H1 (cell line): Measurements from ENCODE around the gene TFG. TPM values are rescaled to one million over a fixed set of nuclear protein-coding genes. Genes with fewer than 3 reads are reported as not detected.

Source experiments
- BACH1 ChIP-seq: IDR thresholded peaks from 2 replicates; pipeline ENCODE4 v1.6.1; 2012; ENCODE audit warnings: low read length, improper control_type of control experiment
- JUND ChIP-seq: IDR thresholded peaks from 2 replicates; pipeline ENCODE4 v1.6.1; 2011; ENCODE audit warnings: mild to moderate bottlenecking, improper control_type of control experiment, low read length
- KDM1A ChIP-seq: fragments of 200-600, 300-600 bp; sonication (generic); IDR thresholded peaks from 2 replicates; pipeline ENCODE4 v1.7.1; 2016; ENCODE audit warnings: mild to moderate bottlenecking, low read length, borderline replicate concordance
- NANOG ChIP-seq: IDR thresholded peaks from 2 replicates; pipeline ENCODE4 v1.6.1; 2011; ENCODE audit warnings: low read length, low read depth, mild to moderate bottlenecking, inconsistent platforms; ENCODE audit not compliant: insufficient read depth, poor library complexity, severe bottlenecking
- POLR2AphosphoS5 ChIP-seq: IDR thresholded peaks from 2 replicates; pipeline ENCODE4 v1.6.1; 2011; ENCODE audit warnings: low read depth, low read length
- SIX5 ChIP-seq: IDR thresholded peaks from 2 replicates; pipeline ENCODE4 v1.6.1; 2011; ENCODE audit warnings: mild to moderate bottlenecking, low read depth, low read length
- SP4 ChIP-seq: IDR thresholded peaks from 2 replicates; pipeline ENCODE4 v1.6.1; 2012; ENCODE audit warnings: low read length, inconsistent platforms
- SRF ChIP-seq: IDR thresholded peaks from 2 replicates; pipeline ENCODE4 v1.6.1; 2011; ENCODE audit warnings: mild to moderate bottlenecking, low read depth, low read length, moderate library complexity
- TBP ChIP-seq: IDR thresholded peaks from 2 replicates; pipeline ENCODE4 v1.6.1; 2011; ENCODE audit warnings: low read depth, low read length, improper control_type of control experiment
- polyA plus RNA-seq, 7 experiments: library from polyadenylated mRNA; depleted of rRNA in 3 of 7; stranded (reverse) in 5 of 7; unstranded in 2 of 7; fragments of >200 nt in 5 of 7; fragments of 200-250 nt in 2 of 7; gene quantifications; 1 replicate in 5 of 7; 2 replicates in 1 of 7; 4 replicates in 1 of 7; pipeline versions ENCODE4 v1.2.1 to v1.2.3, GENCODE V29; 2011 to 2013; ENCODE audit warnings: missing spikeins in 2 of 7, mixed read lengths in 2 of 7
- total RNA-seq: library from RNA; stranded (reverse); fragmentation: NEBNext Ultra II Directional; extraction: Animal tissue kit (Norgen Biotek cat#: 25700); gene quantifications from 2 replicates; pipeline ENCODE4 v1.2.1, GENCODE V29; 2021
- TF ChIP-seq, protein P1 (sequence below): IDR thresholded peaks from 2 replicates; pipeline ENCODE4 v1.6.1; 2012; ENCODE audit warnings: low read length, inconsistent platforms

Gene TFG
- total and polyA plus RNA-seq, 2 of the 8 experiments (the other 6 are each of a cell fraction or from before 2014, with no cell fraction given) = 81.9 to 98.4 TPM

DNA sequence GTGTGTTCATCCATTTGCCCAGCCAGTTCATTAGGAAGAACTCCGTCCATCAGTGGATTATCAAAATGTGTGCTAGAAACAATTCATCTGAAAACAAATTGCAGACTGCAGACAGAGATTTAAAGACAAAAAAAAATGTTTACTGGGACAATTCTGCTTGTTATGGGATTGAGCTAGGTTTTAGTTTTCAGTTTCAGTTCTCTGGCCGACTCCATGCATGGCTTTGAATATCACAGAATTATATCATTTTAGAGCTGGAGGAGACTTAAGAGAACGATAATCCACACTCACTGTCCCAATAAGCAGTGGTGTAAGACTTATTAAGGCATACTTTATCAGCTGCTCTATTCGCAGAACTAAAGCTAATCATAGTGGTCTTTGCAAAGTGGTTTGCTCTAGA lies 51.1 kb downstream of the TFG start (continued):
- TF ChIP-seq, protein P1, sequence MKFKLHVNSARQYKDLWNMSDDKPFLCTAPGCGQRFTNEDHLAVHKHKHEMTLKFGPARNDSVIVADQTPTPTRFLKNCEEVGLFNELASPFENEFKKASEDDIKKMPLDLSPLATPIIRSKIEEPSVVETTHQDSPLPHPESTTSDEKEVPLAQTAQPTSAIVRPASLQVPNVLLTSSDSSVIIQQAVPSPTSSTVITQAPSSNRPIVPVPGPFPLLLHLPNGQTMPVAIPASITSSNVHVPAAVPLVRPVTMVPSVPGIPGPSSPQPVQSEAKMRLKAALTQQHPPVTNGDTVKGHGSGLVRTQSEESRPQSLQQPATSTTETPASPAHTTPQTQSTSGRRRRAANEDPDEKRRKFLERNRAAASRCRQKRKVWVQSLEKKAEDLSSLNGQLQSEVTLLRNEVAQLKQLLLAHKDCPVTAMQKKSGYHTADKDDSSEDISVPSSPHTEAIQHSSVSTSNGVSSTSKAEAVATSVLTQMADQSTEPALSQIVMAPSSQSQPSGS = no peak
- TF ChIP-seq BACH1 = no peak
- TF ChIP-seq TBP = no peak
- no peak for TF ChIP-seq SRF
- no peak for TF ChIP-seq JUND
- no peak for TF ChIP-seq KDM1A
- TF ChIP-seq SP4 = no peak
- no peak for TF ChIP-seq NANOG
- TF ChIP-seq POLR2AphosphoS5 = no peak
- no peak for TF ChIP-seq SIX5
- TF ChIP-seq, all 59 proteins: peak for 0
